A673 (cell line): Measurements from ENCODE around the gene JCHAIN. TPM values are rescaled to one million over a fixed set of nuclear protein-coding genes. Genes with fewer than 3 reads are reported as not detected.

ENCODE experiments used
- BruUV-seq: library from RNA; stranded (reverse); fragments of 400-500 nt; replicated peaks from 2 replicates; lab custom pipeline; 2021; lab: Mats Ljungman, UMichigan
- CTCF ChIA-PET: fragments of 300-600 bp; sonication (Branson Sonifier 250); formaldehyde crosslinking; loops from one replicate; lab custom pipeline; 2022; ENCODE audit warnings: antibody characterized with exemption; lab: Charles Lee
- POLR2A ChIA-PET: fragments of 300-600 bp; sonication (Branson Sonifier 250); formaldehyde crosslinking; loops from one replicate; lab custom pipeline; 2022; ENCODE audit warnings: antibody characterized with exemption; ENCODE audit not compliant: low non-redundant PET; lab: Charles Lee
- DNase-seq: peaks from one replicate; pipeline ENCODE4 v3.0.0-alpha.2; 2015; ENCODE audit warnings: low spot score
- H3K27ac ChIP-seq: fragments of 200-600 bp; sonication (generic); 2 replicates; pipeline ENCODE4 v1.5.1; 2016; ENCODE audit warnings: mixed run types, low read depth, mild to moderate bottlenecking, mixed read lengths, antibody characterized with exemption, low read length; ENCODE audit not compliant: poor library complexity, severe bottlenecking
- H3K27me3 ChIP-seq: fragments of 200-600 bp; sonication (generic); replicated peaks from 2 replicates; pipeline ENCODE4 v1.6.1; 2017; ENCODE audit warnings: mixed run types, low read depth, mild to moderate bottlenecking, mixed read lengths, antibody characterized with exemption, low read length; ENCODE audit not compliant: insufficient read depth, poor library complexity
- H3K36me3 ChIP-seq: fragments of 200-600 bp; sonication (generic); 2 replicates; pipeline ENCODE4 v1.6.1; 2016; ENCODE audit warnings: mixed run types, mild to moderate bottlenecking, mixed read lengths, antibody characterized with exemption, low read length; ENCODE audit not compliant: insufficient read depth, poor library complexity, severe bottlenecking
- H3K4me1 ChIP-seq: fragments of 200-600 bp; sonication (generic); 2 replicates; pipeline ENCODE4 v1.6.1; 2017; ENCODE audit warnings: mixed run types, mild to moderate bottlenecking, mixed read lengths, antibody characterized with exemption, low read length; ENCODE audit not compliant: insufficient read depth, poor library complexity, severe bottlenecking
- H3K4me3 ChIP-seq: fragments of 200-600 bp; sonication (generic); 2 replicates; pipeline ENCODE4 v1.5.1; 2016; ENCODE audit warnings: low read depth, mixed run types, mild to moderate bottlenecking, mixed read lengths, low read length; ENCODE audit not compliant: poor library complexity, severe bottlenecking
- H3K9me3 ChIP-seq: fragments of 200-600 bp; sonication (generic); 2 replicates; pipeline ENCODE4 v1.6.1; 2016; ENCODE audit warnings: mixed run types, low read depth, mild to moderate bottlenecking, mixed read lengths, antibody characterized with exemption, low read length; ENCODE audit not compliant: poor library complexity, severe bottlenecking
- CTCF ChIP-seq: fragments of 300-800, 200-600 bp; sonication (generic); conservative IDR thresholded peaks from 2 replicates; pipeline ENCODE4 v1.5.1; 2017; ENCODE audit warnings: low read depth, mild to moderate bottlenecking, antibody characterized with exemption, low read length, moderate library complexity, mixed read lengths
- EZH2 ChIP-seq: fragments of 200-600 bp; sonication (generic); IDR thresholded peaks from 2 replicates; pipeline ENCODE4 v1.6.1; 2017; ENCODE audit warnings: borderline replicate concordance, low read depth, mild to moderate bottlenecking, mixed read lengths, antibody characterized with exemption, low read length; ENCODE audit not compliant: poor library complexity, severe bottlenecking
- intact Hi-C: fragments of 100-400 bp; cut with micrococcal nuclease; formaldehyde crosslinking; loops from one replicate; pipeline ENCODE4 v1.10.0; 2022; ENCODE audit not compliant: unreplicated experiment
- total RNA-seq: library from RNA; stranded (reverse); gene quantifications from 2 replicates; pipeline ENCODE4 v1.2.3, GENCODE V29; 2021

Gene JCHAIN
- total RNA-seq, 1 experiment from 2014 or later: not detected

- CTCF ChIA-PET: no interaction called here
- intact Hi-C loops: no loop called here
- Histone ChIP-seq H3K36me3 (no peaks in the 10 kb centered on the region), H3K27me3 (no peaks in the 10 kb centered on the region), H3K27ac (no peak overlapping the region), H3K9me3 (no peaks in the 10 kb centered on the region), H3K4me1 (no peaks in the 10 kb centered on the region), H3K4me3 (no peak overlapping the region)
- no peak for DNase-seq
- BruUV-seq: no TSS peak
- TF ChIP-seq CTCF (no peak), EZH2 (no peak)
- POLR2A ChIA-PET: no interaction called here
These were observed 12.2 kb upstream of the JCHAIN start for GRCh38 chr4:70678383-70678999.

- ChIA-PET POLR2A (no interaction called here), CTCF (no interaction called here)
- Histone ChIP-seq H3K4me1 (no peaks in the 10 kb centered on the region), H3K9me3 (no peaks in the 10 kb centered on the region), H3K36me3 (no peaks in the 10 kb centered on the region), H3K27me3 (no peaks in the 10 kb centered on the region), H3K4me3 (no peak overlapping the region), H3K27ac (no peak overlapping the region)
- no peak for DNase-seq
- intact Hi-C loops: no loop called here
- BruUV-seq: no TSS peak
- TF ChIP-seq CTCF: no peak
- TF ChIP-seq EZH2: no peak
These were observed 10.3 kb upstream of the JCHAIN start for GRCh38 chr4:70676554-70677090.

GRCh38 chr4:70674731-70675130 is 8.4 kb upstream of the JCHAIN start:
- CTCF ChIA-PET: no interaction called here

More at GRCh38 chr4:70674731-70675130, 8.4 kb upstream of the JCHAIN start:
- intact Hi-C loops: no loop called here
- H3K27me3 ChIP-seq: no peaks in the 10 kb centered on the region
- no peaks in the 10 kb centered on the region for H3K36me3 ChIP-seq
- no TSS peak for BruUV-seq
- H3K27ac ChIP-seq: no peak overlapping the region
- POLR2A ChIA-PET: no interaction called here
- no peak for DNase-seq
- H3K4me1 ChIP-seq: no peaks in the 10 kb centered on the region
- TF ChIP-seq EZH2 (no peak), CTCF (no peak)
- no peak overlapping the region for H3K4me3 ChIP-seq
- H3K9me3 ChIP-seq: no peaks in the 10 kb centered on the region
